Measurements from ENCODE around the gene ADAMTS17.

The ADAMTS17 gene

DNA sequence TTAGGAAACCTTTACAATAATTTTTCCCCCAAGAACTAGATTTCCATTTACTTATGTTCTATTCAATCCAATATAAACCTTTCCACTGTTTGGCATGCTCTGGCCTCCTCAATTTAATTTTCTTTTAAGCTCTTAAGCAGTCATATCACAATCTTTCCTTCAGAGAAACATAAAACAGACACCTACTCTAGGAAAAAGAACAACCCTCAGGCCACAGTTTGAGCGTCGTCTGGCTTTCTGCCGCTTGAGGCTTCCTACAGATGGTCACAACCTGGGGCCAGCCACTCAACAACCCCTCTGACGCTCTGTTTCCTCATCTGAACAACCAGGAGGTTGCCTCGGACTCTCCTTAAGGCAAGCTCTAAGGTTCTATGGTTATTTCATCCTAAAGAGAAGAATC, 143.3 kb downstream of the ADAMTS17 start:
- no peak for DNase-seq (ENCODE audit: low read depth)

DNA sequence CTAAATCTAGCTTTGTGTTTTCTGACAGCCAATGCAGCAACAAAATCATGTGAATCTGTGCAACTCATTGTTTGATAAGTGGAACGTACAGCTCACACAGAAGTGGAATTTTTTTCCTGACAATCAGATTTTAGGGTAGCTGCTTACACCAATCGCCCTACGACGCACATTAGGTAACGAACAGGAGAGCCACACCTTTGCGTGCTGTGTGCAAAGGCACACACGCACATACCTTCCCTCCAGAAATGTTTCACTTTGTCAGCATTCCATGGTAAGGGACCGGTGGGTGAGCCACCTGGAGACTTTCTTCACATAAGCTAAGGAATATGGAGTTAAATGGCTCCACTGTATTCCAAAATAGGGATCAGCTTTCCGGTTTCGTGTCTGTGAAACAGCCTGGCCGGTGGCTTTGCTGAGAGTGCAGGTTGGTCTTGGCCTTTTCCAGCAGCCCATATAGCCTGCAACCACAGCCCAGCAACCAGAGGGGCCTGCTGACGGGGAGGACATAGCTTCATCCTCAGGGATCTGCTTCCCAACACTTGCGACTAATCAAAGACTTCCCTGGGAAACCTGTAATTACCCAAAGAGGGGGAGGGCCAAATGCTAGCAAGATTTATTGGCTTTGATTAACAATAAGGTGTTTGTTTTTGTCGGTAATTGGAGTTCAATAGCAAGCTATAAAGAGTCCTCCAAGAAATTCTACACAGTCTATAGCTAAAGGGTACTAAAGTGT, 145.3 kb downstream of the ADAMTS17 start:
- DNase-seq (ENCODE audit: low read depth): no peak

DNA sequence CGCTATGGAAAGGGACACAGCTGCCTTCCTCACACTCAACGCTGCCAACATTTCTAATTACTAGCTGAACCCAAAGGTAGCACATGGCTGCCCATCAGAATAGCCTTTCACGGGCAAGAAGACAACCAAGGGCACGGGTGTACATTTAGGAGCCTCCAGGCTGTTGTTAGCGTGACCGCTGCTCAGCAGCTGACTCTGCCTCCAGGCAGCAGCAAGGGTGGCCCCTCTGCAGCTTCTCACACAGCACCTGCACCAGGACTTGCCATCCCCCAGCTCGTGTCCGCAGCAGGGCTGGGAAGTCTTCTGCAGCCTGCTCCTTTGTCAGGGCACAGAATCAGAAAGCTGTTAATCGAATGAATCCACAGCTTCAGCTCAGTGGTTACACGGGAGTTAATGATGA, 146.8 kb downstream of the ADAMTS17 start:
- DNase-seq (ENCODE audit: low read depth): no peak

DNA sequence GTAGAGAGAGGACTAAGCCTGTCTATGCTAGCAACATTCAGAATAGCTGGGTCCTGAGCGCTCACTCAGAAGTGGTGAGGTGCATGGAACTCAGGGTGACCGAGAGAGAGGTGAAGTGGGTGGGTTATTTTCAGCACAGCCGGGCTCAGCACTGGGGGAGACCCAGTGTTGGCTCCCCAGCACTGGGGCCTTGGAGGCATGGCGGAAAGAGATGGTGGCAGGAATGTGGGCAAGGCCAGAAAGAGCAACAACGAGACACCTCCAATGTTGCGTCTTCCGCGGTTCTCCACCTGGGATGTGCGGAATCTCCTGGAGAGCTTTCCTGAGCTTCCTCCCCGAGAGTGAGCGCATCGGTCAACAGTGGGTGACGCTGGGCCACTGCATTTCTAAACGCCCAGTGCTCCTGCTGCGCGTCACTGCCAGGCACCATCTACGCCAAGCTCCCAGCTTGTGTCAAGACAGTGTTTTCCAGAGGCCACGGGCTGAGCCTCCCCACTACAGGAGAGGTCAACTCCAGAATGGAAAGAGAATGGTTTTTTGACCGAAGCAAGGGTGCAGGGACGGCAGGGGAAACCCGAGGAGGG, 148.4 kb downstream of the ADAMTS17 start:
- no peak for DNase-seq (ENCODE audit: low read depth)

DNA sequence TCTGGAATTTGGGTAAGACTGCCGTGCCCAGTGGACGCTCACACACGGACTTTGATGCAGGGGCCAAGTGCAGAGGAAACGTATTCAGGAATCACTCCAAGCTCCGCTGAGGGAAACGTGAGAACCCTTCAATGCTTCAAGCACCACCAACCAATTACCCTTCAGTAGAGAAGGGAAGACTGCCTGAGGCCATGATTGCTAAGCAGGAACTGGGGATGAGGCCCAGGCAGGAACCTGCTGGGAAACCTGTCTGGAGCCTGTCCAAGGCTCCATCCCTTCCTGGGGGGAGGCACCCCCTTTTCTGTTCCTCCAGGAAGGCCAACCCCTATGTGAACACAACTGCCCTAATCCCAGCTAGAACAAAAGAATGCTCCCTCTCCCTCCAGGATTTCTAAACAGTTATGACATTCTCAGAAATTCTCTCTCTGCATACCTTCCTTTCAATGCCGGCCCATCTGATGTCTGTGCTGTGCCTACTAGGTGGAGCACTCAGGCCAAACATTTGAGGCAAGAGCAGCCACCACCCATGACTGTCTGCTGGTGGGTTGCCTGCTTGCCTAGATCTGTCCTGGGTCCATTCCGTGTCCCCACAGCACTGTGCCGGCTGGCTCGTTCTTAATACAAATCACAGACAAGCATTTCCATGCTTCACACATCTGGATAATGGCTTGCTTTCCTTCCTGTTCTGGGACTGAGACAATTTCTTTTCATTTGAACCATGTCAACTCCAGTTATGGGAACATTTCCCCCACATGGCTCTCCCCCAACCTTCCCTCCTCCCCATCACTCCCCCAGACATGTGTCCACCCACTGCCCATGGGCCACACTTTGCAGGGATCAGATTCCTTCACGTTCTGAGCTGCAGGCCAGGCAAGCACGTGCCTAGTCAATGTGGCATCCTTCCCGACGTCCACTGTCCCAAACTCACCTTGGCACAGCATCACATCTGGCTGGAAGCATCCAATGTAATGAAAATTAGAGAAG, 149.4 kb downstream of the ADAMTS17 start:
- DNase-seq (ENCODE audit: low read depth): no peak

DNA sequence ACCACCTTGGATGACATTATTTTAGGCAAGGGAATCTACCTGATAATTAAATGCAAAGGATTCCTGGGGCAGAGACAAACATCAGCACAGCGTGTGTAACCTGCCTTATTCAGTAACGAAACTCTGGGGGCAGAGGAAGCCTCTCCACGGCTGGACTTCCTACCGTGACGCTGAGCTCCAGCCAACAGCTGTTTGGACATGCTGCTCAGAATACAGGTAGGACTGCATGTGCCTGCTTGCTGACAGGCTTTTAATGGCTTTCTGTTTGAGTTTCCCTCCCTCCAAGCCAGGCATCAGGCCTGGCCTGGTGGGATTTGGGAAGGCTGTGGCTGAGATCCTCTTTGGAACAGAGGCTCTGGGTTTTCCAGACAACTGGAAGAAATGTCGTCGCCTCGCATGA, 150.6 kb downstream of the ADAMTS17 start:
- no peak for DNase-seq (ENCODE audit: low read depth)

DNA sequence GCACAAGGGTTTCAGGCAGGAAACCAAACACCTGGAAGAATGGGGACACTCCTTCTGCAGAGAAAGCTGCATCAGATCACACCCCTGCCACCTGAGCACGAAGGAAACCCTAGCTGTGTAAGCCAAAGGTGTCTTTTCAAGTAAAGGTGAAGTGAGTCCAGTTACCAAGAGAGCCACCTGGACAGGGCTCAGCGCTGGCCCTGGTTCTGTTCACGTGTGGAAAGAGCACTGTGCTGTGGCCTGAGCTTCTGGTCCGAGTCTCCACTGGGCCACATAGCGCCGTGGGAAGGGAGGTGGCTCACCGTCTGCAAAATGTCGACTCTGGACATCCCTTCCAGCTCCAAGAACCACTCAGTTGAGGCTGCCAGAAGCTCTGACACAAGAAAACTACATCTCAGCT, 151.1 kb downstream of the ADAMTS17 start:
- DNase-seq (ENCODE audit: low read depth): no peak

DNA sequence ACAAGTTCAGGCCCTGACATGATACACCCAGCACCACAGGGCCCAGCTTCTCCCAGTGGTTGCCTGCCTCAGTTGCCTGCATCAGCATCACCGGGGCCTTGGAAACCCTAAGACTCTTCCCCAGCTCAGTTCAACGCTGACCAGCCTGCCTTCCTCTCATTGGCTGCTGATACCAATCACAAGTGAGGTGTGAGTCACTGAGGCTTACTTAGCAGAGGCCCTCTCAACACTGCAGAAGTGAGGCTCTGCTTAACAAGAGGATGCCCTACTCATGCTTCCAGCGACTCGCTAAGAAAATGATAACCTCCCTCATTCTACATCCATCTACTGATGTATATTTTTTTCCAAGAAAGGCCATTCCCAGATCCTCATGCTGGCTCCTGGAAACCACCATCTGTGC, 151.9 kb downstream of the ADAMTS17 start:
- DNase-seq (ENCODE audit: low read depth): no peak

DNA sequence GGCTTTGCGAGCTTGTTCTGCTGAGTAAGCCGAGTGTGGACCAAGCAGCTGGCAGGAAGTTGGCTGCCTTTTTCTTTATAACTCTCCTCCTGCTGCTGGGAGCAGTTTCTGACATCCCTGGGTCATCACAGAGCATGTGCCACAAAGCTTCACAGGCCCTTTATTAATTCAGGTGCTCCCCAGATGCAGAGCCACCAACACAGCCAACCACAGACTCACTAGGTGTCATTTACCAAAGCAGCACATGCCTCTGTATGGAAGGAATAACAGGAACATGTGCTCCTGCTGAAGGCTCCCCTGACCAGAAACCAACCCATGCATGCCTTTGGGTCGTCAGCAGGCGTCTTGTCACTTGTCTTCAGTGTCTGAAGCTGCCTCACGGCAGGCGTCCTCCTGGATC, 152.5 kb downstream of the ADAMTS17 start:
- DNase-seq (ENCODE audit: low read depth): no peak

DNA sequence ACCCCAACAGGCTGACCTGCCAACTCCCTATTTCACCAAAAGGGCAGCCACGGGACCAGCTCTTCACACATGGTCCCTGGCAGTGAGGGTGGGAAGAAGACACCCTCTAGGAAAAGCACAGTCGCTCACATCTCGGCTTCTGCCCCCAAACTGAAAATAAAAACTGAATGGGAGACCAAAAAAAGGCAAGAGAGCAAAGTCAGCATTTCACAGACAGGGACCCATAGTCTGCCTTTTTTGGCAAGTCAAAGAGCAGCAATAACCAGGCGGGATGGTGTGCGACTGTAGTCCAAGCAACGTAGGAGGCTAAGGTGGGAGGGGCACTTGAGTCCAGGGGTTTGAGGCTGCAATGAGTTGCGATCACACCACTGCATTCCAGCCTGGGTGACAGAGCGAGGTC, 154.1 kb downstream of the ADAMTS17 start:
- no peak for DNase-seq (ENCODE audit: low read depth)

DNA sequence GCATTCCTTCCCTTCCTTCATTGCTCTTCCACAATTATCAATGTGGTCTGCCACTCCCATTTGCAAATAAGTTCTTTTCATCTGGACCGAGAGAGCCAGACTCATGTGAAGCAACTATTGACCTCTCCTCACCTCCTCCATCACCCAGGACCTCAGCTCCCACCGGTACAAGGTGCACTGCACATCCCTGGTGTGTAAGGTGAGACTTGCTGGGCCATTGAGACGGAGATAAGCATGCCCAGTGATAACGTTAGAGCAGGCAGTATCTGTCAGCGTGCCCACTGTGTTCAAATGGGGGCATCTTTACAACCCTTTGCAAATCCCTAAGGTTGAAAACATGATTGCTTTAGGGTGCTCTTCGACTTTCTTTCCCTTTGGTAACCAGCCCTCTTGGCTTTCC, 154.8 kb downstream of the ADAMTS17 start:
- no peak for DNase-seq (ENCODE audit: low read depth)

DNA sequence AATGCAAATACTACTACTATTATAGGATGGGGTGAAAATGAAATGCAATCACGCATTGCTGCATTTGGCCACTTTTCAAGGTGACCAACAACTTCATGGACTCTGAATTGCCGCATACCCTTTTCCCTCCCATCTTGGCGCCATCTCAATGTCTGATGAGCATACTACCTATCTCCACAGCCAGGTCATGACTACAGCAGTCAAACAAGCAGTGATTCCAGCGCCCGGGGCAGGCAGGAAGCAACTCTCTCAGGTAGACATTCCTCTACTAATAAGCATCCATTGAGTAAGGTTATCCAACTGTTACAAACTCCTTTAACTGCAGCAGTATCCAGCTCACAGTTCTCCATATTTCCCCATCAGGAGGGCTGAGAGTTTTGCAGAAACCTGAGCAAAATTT, 155.4 kb downstream of the ADAMTS17 start:
- DNase-seq (ENCODE audit: low read depth): no peak

DNA sequence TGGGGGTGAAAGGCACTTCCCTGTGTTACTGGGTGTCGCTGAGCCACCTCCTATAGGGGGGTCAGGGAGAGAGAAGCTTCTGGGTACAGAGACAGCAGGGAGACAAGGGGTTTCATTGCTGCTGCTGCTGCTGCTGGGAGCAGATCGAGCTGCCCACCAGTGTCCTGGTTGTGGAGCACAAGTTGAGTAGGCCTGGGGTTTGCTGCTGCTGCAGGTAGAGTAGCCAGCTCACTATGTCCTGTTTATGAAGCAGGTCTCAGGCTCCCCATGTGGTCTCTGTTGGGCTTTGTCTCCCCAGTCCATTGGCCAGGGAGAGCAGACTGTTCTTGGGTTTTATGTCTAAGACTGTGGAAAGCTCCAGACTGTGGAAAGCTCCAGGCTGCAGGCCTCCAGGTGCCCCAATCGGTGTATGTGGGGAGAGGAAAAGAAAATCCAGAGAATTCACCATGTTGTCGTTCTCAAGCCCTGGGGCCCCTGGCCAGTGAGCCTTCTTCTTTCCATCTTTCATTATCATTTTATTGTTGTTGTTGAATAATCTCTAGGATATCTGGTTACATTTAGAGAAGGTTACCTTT, 157.8 kb downstream of the ADAMTS17 start:
- DNase-seq (ENCODE audit: low read depth): no peak

DNA sequence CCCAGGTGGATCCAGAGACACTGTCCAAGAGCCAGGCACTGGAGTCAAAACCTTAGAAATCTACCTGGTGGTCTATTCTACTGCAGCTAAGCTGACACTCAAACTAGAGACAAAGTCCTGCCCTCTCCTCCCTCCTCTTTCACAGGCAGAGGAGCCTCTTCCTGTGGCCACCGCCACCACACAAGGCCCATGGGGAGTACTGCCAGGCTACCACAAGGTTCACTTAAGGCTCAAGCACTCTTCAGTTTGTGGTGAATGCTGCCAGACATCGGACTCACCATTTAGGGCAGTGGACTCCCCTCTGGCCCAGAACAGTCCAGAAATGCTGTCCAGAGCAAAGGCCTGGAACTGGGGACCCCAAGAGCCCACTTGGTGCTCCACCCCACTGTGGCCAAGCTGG, 160.9 kb downstream of the ADAMTS17 start:
- no peak for DNase-seq (ENCODE audit: low read depth)

DNA sequence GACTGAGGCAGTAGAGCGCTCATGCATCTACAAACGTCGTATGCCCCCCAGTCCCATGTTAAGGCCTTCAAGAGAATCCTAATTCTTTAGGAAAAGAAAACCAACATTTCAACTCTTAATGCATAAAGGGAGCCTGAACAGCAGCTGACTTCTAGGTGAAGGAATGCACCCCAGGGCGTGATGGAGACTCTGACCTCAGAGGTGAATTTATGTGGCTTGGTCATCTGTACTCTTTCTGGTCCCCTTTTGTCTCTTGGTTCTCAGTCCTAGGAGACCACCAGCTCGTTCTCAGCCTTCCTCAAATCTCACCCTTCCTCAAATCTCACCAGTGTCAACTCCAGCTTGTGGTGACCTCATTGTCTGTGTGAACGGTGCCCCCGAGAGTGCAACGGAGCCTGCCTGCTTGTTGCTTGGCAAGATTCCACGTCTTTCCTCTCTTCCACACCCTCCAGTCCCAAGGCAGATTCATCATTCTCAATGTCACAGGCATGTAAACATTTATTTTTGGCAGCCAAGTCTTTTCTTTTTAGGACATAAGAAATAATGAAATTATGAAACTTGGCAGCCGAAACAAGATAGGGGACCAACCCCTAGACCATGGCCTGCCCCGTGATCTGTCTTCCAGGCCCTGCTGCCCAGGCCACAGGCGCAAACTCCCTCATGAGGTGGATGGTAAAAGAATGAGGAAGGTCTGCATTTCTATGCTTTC, 166.2 kb downstream of the ADAMTS17 start:
- no peak for DNase-seq (ENCODE audit: low read depth)

DNA sequence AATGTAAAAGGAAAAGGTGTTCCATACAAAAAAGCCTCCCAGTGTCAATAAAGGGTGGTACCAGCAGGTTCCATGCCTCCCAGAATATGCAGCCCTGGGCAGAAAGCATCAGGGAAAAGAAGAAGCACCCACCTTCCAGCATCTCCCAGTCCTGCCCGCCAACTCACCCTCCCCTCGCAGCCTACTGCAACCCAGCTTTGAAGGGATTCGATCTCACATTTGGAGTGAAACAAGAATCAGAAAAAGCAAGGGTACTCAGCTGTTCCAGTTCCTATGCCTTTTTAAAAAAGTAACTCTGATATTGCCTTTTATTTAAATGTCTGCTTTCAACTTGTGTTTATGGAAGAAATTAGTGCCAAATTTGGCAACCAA, 166.9 kb downstream of the ADAMTS17 start:
- DNase-seq (ENCODE audit: low read depth): no peak

DNA sequence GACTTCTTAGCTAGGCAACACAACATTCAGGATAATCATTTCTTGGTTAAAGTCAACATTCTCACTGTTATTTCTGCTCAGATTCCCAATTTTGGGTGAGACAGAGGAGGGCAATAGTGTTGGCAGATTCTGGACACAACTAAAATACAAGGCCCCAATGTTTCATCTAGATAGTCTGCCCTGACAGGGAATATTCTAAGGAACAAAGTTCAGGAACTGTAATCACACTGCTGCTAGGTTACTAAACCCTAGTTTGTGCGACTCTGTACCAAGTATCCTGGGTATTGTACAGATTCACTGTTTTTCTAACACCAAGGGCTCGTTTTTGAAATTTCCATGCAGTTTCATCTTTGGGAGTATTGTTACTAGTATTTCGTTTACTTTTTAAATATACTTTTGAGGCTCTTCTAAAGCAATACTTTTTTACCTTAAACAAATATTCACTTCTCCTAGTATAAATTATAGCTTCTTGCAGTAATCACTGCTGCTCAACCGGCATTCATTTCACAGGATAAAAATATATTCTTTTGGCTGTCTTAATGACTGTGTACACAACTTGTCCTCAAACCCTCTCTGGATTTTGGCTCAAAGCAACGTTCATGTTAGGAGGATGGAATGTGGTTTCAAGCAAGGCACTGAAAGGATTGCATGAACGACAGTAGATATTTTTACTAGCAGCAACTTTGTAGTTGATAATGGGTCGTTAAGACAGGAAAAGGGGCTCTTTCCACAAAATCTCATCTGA, 167.4 kb downstream of the ADAMTS17 start:
- DNase-seq (ENCODE audit: low read depth): no peak

DNA sequence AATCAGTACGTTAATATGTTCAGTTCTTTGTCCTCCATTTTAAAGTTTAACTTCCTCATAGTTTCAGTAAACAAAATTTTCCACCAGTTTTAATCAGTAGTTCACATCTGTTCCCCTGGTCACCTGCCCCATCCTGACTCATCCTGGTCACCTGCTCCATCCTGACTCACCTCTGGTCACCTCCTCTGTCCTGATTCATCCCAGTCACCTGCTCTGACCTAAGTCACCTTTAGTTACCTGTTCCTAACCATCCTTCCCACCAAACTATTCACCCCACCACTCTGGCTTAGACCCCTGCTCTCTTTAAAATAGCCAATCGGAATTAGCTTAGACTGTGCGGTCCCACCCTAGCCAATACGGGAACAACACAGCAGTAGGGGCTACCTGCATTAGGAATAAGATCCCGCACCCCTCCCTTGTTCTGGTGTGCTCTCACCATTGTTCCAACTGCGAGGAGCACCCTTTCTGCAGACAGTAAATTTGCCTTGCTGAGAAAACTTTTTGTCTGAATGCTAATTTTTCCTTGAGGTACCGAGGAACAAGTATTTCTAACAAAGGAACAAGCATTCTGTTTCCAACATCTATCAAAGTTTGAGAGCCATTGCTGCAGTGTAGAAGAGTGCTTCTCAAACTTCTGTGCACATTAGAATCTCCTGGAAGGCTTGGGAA, 169.3 kb downstream of the ADAMTS17 start:
- DNase-seq (ENCODE audit: low read depth): no peak

DNA sequence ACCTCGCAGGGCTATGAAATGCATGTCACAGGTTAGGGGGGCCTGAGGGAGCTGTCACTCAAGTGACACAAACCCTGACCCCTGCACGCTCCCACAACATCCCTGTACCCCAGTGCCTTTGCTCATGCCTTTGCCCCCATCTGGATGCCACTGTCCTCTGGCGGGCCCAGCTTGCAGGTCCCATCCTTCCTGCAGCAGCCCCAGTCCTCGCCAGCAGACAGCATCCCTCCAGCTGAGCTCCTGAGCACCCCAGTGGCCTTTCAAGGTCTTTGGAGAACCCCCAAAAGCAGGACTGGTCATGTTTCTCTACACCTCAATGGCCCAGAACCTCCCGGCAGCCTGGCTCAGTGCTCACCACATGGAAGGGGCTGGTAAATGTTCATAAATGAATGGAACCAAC, 170.4 kb downstream of the ADAMTS17 start:
- no peak for DNase-seq (ENCODE audit: low read depth)

DNA sequence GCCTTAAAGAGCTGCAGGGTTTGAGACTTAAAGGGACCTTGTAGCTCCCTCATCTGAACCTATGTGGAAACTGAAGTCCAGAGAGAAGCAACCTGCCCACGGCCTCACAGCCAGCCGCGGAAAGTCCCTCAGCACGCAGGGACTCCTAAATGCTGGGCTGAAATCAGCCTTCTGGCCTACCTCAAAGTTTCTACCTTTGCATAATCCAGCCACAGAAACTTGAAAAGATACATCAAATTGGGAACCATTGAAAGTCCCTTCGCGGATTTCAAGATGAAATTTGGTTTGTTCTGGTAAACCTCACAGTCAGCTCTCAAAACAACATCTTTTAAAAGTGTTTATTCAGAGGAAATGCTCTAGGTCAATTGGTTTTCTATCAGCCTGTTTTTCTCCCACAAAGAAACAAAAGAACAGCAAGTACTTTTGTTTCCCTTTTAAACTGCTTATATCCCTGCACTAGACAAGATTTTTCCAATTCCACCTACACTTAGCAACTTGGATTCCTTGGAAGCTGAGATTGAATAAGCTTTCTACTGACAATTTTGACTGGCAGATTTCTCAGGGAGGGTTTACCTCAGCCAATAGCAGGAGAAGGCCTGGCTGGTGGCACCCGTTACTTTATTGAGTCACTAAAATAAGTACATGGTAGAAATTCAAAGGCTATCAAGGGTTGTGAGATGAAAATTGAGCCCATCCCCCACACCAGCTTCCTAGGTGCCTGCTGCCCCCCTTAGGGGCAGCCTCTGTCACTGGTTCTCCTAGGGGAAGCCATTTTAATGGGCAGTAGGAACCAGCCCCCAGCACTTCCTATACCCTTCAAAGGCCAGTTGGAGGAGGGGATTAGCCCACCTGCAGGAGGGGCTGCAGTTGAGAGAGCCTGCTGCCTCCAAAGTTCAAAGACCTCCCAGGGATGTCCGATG, 171.2 kb downstream of the ADAMTS17 start:
- DNase-seq (ENCODE audit: low read depth): no peak

Data from T-helper 22 cell (primary cell).